NCI-H1048 (cell line): ENCODE measurements around the gene CHSY1.
"Not testable (repeated sequence)": the region's sequence is repeated elsewhere in the genome, so short reads cannot be mapped to it uniquely, and the experiment has no call there.

Experiments
- DNase-seq: peaks from one replicate; lab custom pipeline; 2025; lab: John Stamatoyannopoulos, UW

The CHSY1 gene

DNA sequence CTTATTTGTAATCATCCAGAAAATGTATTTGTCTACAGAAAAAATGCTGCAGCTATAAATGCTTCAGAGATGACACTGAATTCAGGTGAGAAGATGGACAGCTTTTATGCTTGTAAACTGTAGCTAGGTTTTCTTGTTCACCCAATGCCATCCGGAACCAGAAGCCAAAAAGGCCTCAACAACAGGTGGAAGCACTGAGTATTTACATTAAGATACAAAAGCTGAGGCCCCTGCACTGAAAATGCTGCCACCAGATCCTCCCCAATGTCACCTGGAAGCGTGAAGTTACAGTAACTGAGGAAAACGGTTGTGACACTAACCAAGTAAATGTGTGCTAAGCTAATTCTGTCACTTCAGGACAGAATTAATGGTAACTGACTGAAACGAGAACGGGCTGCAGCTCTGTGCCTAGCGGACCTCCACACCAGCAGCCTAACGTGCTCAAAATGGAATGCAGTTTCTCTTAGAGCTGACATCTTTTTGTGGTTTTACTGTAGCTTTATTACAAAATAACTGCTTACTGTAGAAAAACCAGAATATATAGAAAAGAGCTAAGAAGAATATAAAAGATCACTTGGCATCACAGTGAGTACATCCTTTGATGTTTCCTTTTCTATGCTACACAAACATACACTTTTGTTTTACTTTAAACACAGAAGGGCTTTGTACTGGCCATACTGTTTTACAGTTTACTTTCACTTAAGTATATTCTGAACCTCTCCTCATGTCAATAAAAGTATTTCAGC is 7.6 kb downstream of the CHSY1 start:
- DNase-seq = no peak

DNA sequence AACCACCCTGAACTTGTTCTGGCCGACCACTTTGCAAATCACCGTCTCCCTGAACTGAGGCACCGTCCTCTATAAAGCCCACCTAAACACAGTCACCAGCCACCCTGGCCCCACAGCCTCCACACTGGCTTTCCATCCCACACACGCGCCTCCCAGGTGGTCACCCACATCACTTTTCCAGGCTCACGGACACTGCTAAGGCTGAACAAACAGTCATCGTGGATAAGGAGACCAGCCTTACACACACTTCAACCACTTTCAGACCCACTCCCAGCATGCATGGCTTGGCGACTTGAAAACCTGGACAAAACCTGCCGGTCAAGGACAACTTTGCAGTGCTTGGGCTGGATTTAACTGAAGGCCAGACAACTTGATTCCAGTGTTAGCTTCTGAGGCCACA is 8.4 kb downstream of the CHSY1 start:
- DNase-seq = no peak

DNA sequence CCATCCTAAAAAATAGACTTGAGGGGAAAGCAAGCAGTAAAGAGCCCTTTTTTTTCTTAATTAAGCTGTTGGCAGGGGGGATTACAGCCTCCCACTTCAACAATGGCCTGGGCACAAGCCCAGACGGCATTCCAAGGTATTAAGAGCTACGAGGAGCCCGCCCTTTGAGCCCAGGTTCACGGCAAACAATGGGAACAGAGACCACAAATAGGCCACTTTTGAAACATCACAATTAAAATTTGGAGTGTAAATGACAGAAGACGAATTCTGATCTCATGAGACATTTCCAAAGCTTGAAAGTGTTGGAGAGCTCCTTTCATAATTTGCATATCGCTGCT is 8.9 kb downstream of the CHSY1 start:
- no peak for DNase-seq

DNA sequence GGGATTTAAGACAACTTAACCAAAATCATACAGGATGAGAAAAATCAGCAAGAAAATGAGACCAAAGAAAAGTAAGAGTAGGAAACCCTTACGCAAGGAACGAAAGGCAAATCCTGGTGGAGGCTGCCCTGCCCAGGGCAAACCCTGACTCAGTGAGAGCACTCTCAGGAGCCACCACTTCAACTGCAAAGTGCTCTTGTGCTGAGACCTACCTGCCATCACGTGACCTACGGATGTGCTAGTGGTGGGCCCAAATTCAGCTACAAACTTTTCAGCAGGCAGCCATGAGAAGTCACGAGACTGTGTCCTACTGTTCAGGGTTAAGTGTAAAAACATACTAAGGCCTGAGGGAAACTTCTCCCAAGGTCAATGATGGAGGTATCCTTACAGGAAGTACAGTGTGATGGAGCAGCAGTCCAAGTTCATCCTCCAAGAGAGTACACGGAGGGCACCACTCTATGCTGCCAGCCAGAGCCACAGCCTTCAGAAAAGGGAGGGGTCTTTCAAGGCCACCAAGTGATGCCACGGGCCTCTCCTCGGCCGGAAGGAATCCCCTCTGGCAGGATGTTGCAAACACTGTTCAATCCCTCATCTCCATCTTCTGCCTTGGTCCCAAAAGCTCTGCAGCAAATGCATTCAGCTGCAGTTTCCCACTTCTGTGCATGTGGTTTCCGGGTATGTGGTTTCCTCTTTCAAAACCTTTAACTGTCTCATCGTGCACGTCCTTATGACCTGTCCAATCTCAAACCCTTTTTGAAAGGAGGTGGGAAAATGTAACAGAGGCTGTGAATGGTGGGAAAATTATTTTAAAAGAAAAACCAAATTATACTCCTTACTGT is 9.5 kb downstream of the CHSY1 start:
- no peak for DNase-seq

GRCh38 chr15:101240358-101240757 is 11.5 kb downstream of the CHSY1 start:
- DNase-seq = no peak

- DNase-seq = no peak
Observed at GRCh38 chr15:101239724-101240136, 12.1 kb downstream of the CHSY1 start.

- DNase-seq = no peak
Observed at GRCh38 chr15:101237251-101237650, 14.6 kb downstream of the CHSY1 start.

GRCh38 chr15:101233651-101234280 is 18.1 kb downstream of the CHSY1 start:
- no peak for DNase-seq

DNA sequence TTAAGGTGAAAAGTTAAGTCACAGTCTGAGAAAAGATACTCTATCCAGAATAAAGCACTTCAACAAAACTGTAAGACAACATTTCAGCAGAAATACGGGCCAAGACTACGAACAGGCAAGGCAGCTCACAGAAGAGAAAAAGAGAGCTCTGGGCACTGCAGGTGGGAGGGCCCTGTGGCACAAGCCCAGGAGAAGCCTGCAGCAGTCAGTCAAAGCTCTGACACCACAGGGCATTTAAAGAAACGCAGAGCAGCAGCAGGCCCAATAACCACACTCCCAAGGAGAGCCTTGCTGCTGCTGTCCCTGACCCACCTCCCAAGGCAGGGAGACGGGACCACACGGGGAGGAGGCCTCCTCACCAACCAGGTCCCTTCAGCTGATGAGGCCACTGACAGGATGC is 19.2 kb downstream of the CHSY1 start:
- no peak for DNase-seq

- no peak for DNase-seq
Observed at GRCh38 chr15:101228313-101228712, 23.5 kb downstream of the CHSY1 start.

GRCh38 chr15:101225658-101226057 is 26.2 kb downstream of the CHSY1 start:
- no peak for DNase-seq

DNA sequence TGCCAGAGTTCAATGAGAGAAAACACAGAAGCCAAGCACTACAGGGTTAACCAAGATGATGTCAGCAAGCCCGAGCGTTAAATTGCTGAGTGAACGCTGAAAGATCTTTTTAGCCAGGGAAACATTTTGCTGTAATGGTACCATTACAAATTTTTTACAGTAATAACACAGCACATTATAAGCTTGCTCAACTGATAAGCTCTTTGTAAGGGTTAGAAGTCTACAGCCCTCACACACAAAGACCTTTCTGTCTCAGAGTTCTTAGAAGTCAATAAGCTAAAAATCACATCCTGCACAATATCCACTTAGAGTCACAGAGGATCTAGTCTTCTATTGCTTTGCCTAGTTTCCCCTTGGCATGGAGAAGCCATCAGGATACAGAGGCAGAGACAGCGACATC is 29.9 kb downstream of the CHSY1 start:
- no peak for DNase-seq

- no peak for DNase-seq
Observed at GRCh38 chr15:101220060-101220459, 31.8 kb downstream of the CHSY1 start.

GRCh38 chr15:101219441-101219840 is 32.4 kb downstream of the CHSY1 start:
- no peak for DNase-seq

GRCh38 chr15:101217446-101217845 is 34.4 kb downstream of the CHSY1 start:
- no peak for DNase-seq

DNA sequence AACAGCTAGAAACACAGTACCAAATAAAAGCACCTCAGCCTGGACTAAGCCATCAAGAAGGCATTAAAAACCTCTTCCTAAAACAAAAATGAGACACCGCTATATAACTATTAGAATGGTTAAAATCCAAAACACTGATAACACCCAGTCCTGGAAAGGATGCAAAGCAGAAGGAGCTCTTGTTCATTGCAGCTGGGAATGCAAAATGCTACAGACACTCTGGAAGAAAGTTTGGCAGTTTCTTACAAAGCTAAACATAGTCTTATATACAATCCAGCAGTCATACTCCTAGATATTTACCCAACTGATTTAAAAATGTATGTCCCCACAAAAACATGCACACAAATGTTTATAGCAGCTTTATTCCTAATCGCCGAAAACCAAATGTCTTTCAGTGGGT is 35.7 kb downstream of the CHSY1 start:
- DNase-seq = no peak

GRCh38 chr15:101215681-101216080 is 36.2 kb downstream of the CHSY1 start:
- DNase-seq = no peak

DNA sequence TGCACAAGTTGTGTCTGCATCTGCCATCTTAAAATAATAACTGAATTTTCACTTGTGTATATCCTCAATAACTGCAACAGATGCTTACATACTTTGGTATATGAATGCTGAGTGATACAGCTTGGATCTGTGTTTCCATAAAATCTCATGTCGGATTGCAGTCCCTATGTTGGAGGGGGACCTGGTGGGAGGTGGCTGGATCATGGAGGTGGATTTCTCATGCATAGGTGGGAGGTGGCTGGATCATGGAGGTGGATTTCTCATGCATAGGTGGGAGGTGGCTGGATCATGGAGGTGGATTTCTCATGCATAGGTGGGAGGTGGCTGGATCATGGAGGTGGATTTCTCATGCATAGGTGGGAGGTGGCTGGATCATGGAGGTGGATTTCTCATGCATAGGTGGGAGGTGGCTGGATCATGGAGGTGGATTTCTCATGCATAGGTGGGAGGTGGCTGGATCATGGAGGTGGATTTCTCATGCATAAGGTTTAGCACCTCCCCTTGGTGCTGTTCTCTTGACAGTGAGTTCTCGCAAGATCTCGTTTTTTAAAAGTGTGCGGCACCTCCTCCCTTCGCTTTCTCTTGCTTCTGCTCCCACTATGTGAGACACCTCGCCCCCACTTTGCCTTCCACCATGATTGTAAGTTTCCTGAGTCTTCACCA is 37.3 kb downstream of the CHSY1 start:
- DNase-seq = not testable (repeated sequence)

- no peak for DNase-seq
Observed at GRCh38 chr15:101213570-101213969, 38.3 kb downstream of the CHSY1 start.

- no peak for DNase-seq
Observed at GRCh38 chr15:101213147-101213546, 38.7 kb downstream of the CHSY1 start.

GRCh38 chr15:101211897-101212296 is 40.0 kb downstream of the CHSY1 start:
- no peak for DNase-seq

GRCh38 chr15:101210466-101210865 is 41.4 kb downstream of the CHSY1 start:
- DNase-seq = no peak

GRCh38 chr15:101210058-101210457 is 41.8 kb downstream of the CHSY1 start:
- DNase-seq = no peak
